Loucy (cell line): ENCODE data around the gene FLYWCH2.
A peak's percentile ranks its signal among the peaks of the same experiment; 100 is the strongest.

Source experiments
- H2AFZ ChIP-seq: fragments of 200-600 bp; sonication (generic); 2 replicates; pipeline ENCODE4 v1.6.0; 2016; ENCODE audit warnings: antibody characterized with exemption, mild to moderate bottlenecking, low read length, moderate library complexity
- H3F3A ChIP-seq: fragments of 200-600 bp; 2 replicates; pipeline ENCODE4 v1.6.0; 2016; ENCODE audit warnings: antibody characterized with exemption, low read depth, mild to moderate bottlenecking
- H3K27me3 ChIP-seq: fragments of 200-600 bp; sonication (generic); 2 replicates; pipeline ENCODE4 v1.6.1; 2014; ENCODE audit warnings: low read length, mild to moderate bottlenecking; ENCODE audit not compliant: insufficient read depth, poor library complexity, severe bottlenecking
- H3K36me3 ChIP-seq: fragments of 200-600 bp; sonication (generic); 2 replicates; pipeline ENCODE4 v1.6.1; 2016; ENCODE audit warnings: low read length; ENCODE audit not compliant: insufficient read depth
- H3K4me1 ChIP-seq: fragments of 200-600 bp; sonication (generic); 2 replicates; pipeline ENCODE4 v1.5.1; 2014; ENCODE audit warnings: low read length, mild to moderate bottlenecking; ENCODE audit not compliant: insufficient read depth, poor library complexity, severe bottlenecking
- H3K4me2 ChIP-seq: fragments of 200-600 bp; sonication (generic); 2 replicates; pipeline ENCODE4 v1.6.0; 2014; ENCODE audit warnings: antibody characterized with exemption, low read length, low read depth, mild to moderate bottlenecking; ENCODE audit not compliant: poor library complexity, severe bottlenecking
- H3K4me3 ChIP-seq: fragments of 200-600 bp; sonication (generic); 2 replicates; pipeline ENCODE4 v1.5.1; 2014; ENCODE audit warnings: low read length, mild to moderate bottlenecking, mixed read lengths; ENCODE audit not compliant: poor library complexity, severe bottlenecking
- H3K79me2 ChIP-seq: fragments of 200-600 bp; sonication (generic); 2 replicates; pipeline ENCODE4 v1.6.1; 2014; ENCODE audit warnings: low read length; ENCODE audit not compliant: insufficient read depth
- H3K9ac ChIP-seq: fragments of 200-600 bp; sonication (generic); 2 replicates; pipeline ENCODE4 v1.6.0; 2014; ENCODE audit warnings: mild to moderate bottlenecking, low read depth, low read length, moderate library complexity; ENCODE audit not compliant: poor library complexity, severe bottlenecking
- H3K9me2 ChIP-seq: fragments of 200-600 bp; sonication (generic); replicated peaks from 2 replicates; pipeline ENCODE4 v1.6.1; 2016; ENCODE audit warnings: low read depth, low read length, mixed read lengths
- H3K9me3 ChIP-seq: fragments of 200-600 bp; sonication (generic); 2 replicates; pipeline ENCODE4 v1.6.1; 2014; ENCODE audit warnings: mild to moderate bottlenecking, antibody characterized with exemption, low read length, low read depth; ENCODE audit not compliant: insufficient read depth
- H4K20me1 ChIP-seq: fragments of 200-600 bp; sonication (generic); 2 replicates; pipeline ENCODE4 v1.6.0; 2014; ENCODE audit warnings: antibody characterized with exemption, low read length, mild to moderate bottlenecking; ENCODE audit not compliant: insufficient read depth, poor library complexity, severe bottlenecking
- EZH2phosphoT487 ChIP-seq: fragments of 200-600 bp; IDR thresholded peaks from 2 replicates; pipeline ENCODE4 v1.6.1; 2018; ENCODE audit warnings: antibody characterized with exemption, mild to moderate bottlenecking, moderate library complexity, borderline replicate concordance
- TF ChIP-seq, protein P1 (sequence below): fragments of 200-600 bp; sonication (generic); conservative IDR thresholded peaks from 2 replicates; pipeline ENCODE4 v1.5.1; 2014; ENCODE audit warnings: mild to moderate bottlenecking, antibody characterized with exemption, low read length

The FLYWCH2 gene

DNA sequence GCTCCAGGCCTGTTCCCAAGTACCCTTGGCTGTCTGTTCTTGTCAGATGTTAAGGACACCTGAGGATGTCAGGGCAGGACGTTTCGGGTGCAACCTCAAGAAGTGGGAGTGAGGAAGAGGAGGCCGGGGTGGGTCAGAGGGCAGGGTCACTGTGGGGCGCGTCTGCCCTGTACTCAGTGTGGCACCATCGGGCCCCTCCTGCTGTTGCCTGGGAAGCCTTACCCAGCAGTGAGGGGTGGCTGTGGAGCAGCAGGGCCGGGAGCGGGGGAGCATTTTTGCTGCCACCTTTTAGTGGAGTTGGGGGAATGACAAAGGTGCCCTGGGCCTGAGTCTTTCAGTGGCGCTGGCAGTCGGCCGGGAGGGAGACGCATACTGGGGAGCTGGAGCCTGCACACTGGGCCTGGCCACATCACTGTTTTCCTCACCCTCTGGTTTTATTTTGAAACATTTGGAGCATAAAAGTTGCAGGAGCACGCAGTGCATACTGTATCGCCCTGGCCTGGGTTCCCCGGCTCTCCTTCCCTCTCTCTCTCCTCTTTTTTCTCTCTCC lies 17.6 kb downstream of the FLYWCH2 start:
- no peaks in the 10 kb centered on the region for H3K36me3 ChIP-seq
- H3F3A ChIP-seq = no peaks in the 10 kb centered on the region
- TF ChIP-seq EZH2phosphoT487 = no peak
- TF ChIP-seq, protein P1, sequence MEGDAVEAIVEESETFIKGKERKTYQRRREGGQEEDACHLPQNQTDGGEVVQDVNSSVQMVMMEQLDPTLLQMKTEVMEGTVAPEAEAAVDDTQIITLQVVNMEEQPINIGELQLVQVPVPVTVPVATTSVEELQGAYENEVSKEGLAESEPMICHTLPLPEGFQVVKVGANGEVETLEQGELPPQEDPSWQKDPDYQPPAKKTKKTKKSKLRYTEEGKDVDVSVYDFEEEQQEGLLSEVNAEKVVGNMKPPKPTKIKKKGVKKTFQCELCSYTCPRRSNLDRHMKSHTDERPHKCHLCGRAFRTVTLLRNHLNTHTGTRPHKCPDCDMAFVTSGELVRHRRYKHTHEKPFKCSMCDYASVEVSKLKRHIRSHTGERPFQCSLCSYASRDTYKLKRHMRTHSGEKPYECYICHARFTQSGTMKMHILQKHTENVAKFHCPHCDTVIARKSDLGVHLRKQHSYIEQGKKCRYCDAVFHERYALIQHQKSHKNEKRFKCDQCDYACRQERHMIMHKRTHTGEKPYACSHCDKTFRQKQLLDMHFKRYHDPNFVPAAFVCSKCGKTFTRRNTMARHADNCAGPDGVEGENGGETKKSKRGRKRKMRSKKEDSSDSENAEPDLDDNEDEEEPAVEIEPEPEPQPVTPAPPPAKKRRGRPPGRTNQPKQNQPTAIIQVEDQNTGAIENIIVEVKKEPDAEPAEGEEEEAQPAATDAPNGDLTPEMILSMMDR = no peak
- no peak overlapping the region for H3K4me2 ChIP-seq
- H3K4me1 ChIP-seq = peaks cover 3% of the 10 kb centered on the region
- no peaks in the 10 kb centered on the region for H4K20me1 ChIP-seq
- H3K4me3 ChIP-seq = no peak overlapping the region
- H3K79me2 ChIP-seq = no peaks in the 10 kb centered on the region
- H3K9me3 ChIP-seq = no peaks in the 10 kb centered on the region
- H3K27me3 ChIP-seq = no peaks in the 10 kb centered on the region
- no peak overlapping the region for H2AFZ ChIP-seq
- H3K9ac ChIP-seq = no peak overlapping the region
- no peaks in the 10 kb centered on the region for H3K9me2 ChIP-seq

DNA sequence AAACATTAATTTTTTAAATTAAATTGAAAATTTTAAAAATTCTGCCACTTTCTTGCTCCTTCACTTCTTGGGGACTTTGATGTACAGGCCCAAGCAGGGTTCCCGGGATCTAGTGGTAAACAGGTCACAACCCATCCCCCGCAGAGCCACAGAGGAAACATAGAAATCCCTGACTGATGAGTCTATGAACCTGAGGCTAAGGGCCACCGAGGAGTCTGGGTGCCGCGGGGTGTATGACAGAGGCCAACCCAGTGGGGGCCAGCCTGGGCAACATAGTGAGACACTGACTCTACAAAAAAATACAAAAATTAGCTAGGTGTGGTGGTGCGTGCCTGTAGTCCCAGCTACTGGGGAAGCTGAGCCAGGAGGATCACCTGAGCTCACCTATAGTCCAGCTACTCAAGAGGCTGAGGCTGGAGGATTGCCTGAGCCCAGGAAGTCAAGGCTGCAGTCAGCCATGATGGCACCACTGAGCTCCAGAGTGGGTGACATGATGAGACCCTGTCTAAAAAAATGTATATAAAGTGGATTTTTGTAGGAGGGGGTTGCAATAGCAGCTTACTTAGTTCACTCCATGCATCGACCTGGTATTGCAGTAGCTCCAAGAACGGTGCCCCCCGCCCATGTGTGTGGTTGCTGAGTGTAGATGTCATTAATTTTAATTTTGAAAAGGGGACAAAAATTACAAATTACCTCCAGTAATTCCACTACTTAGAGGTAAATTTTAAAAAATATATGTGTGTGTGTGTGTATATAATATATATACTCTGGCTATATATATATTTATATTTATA lies 19.5 kb downstream of the FLYWCH2 start:
- H3K36me3 ChIP-seq = no peaks in the 10 kb centered on the region
- no peak for TF ChIP-seq EZH2phosphoT487
- TF ChIP-seq, protein P1 = no peak

DNA sequence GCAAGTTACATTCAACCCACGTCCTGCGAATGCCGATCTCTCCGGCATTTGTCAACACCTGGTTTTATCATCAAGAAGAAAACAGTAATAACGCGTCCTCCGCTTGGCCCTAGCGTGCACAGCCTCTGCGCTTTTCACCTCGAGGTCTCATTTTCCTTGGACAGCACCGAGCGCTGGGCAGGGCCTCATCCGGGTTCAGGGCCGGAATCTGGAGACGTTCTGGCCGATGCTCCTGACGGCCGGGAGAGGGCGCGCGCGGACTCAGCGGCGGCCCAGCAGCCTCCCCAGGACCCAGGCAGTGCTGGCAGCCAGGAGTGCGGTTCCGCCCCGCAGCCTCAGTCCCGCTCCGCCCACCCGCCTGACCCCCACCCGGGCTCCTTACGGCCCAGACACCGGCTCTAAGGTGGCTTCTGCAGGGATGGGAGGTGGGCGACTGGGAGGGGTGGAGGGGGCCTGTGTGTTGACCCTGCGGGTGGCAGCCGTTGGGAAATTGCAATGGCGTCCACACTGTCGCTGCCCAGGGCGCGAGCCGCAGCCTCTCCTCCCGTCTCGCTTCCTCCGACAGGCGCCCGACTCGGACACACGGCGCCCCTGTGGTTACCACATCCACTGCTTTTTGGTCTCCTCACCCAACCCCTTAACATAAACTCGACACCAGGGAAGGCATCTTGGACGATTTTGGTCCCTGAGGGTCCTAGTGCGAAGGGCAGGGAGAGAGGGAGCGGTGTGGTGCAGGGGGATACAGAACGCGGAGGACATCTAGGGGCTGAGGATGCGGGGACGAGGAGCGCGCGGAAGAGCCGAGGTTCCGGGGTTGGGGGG lies 21.3 kb downstream of the FLYWCH2 start:
- Histone ChIP-seq H3K4me2 (peak overlapping the region; percentile 71), H3K4me1 (peaks cover 3% of the 10 kb centered on the region), H3K9me3 (no peaks in the 10 kb centered on the region), H2AFZ (peak overlapping the region; percentile 86), H3K9ac (peak overlapping the region; percentile 92), H3K4me3 (peak overlapping the region; percentile 89), H4K20me1 (no peaks in the 10 kb centered on the region), H3F3A (no peaks in the 10 kb centered on the region), H3K36me3 (no peaks in the 10 kb centered on the region), H3K27me3 (no peaks in the 10 kb centered on the region), H3K79me2 (no peaks in the 10 kb centered on the region), H3K9me2 (no peaks in the 10 kb centered on the region)
- TF ChIP-seq EZH2phosphoT487 = no peak
- TF ChIP-seq, protein P1 = peak; percentile 57

More for the DNA sequence above, 19.5 kb downstream of the FLYWCH2 start:
- H4K20me1 ChIP-seq = no peaks in the 10 kb centered on the region
- no peaks in the 10 kb centered on the region for H3K27me3 ChIP-seq
- H3K79me2 ChIP-seq = no peaks in the 10 kb centered on the region
- no peak overlapping the region for H3K4me2 ChIP-seq
- H3K9me2 ChIP-seq = no peaks in the 10 kb centered on the region
- H3K4me3 ChIP-seq = no peak overlapping the region
- no peaks in the 10 kb centered on the region for H3F3A ChIP-seq
- no peak overlapping the region for H2AFZ ChIP-seq
- peaks cover 3% of the 10 kb centered on the region for H3K4me1 ChIP-seq
- no peaks in the 10 kb centered on the region for H3K9me3 ChIP-seq
- no peak overlapping the region for H3K9ac ChIP-seq
